Right lung (tissue), 5 donors: ENCODE measurements around the gene ZMYND10. TPM values are rescaled to one million over a fixed set of nuclear protein-coding genes. Genes with fewer than 3 reads are reported as not detected.
A peak's percentile ranks its signal among the peaks of the same experiment; 100 is the strongest.

Experiments used
- DNase-seq, 2 donors: peaks; one replicate each; pipeline ENCODE4 v3.0.0-alpha.2; 2013
- polyA plus RNA-seq, 5 donors: library from polyadenylated mRNA; unstranded; fragments of 120-200 nt; gene quantifications; one replicate each; pipeline versions ENCODE4 v1.2.1 to v1.2.3, GENCODE V29; 2013; ENCODE audit warnings: inconsistent platforms in 1 of 5, low replicate concordance in 1 of 5; ENCODE audit not compliant: insufficient read length in 5 of 5, insufficient read depth in 1 of 5

Gene ZMYND10
- polyA plus RNA-seq, 5 donors: 4.7 to 32.7 (median 20.9) TPM

GRCh38 chr3:50303013-50303815, 42.3 kb downstream of the ZMYND10 start, which contains the start of gene HYAL1:
Gene HYAL1, minus strand, starts transcription at chr3:50303574. Its CDS starts 618 bp downstream, at chr3:50302956.
- no peak for DNase-seq

GRCh38 chr3:50302095-50303012, 43.2 kb downstream of the ZMYND10 start:
- no peak for DNase-seq

- no peak for DNase-seq
Observed at GRCh38 chr3:50300681-50301254, 44.8 kb downstream of the ZMYND10 start.

GRCh38 chr3:50299929-50300680, 45.4 kb downstream of the ZMYND10 start:
- DNase-seq: no peak

GRCh38 chr3:50299638-50299928, 45.9 kb downstream of the ZMYND10 start:
- no peak for DNase-seq

GRCh38 chr3:50298836-50299637, 46.5 kb downstream of the ZMYND10 start, which contains the start of the genes HYAL3 and NAA80:
Gene HYAL3, minus strand, starts transcription at chr3:50299405. Its CDS starts 3,803 bp downstream, at chr3:50295602.
Gene NAA80, minus strand, starts transcription at chr3:50299405. Its CDS starts 1,942 bp downstream, at chr3:50297463.
- peak; percentile 100 for DNase-seq

GRCh38 chr3:50297896-50298725, 47.4 kb downstream of the ZMYND10 start:
- no peak for DNase-seq

GRCh38 chr3:50297384-50297775, 48.2 kb downstream of the ZMYND10 start:
- DNase-seq: no peak

- DNase-seq: no peak
Observed at GRCh38 chr3:50296721-50297383, 48.7 kb downstream of the ZMYND10 start.

GRCh38 chr3:50295553-50296431, 49.7 kb downstream of the ZMYND10 start:
- no peak for DNase-seq

- no peak for DNase-seq
Observed at GRCh38 chr3:50294492-50295403, 50.8 kb downstream of the ZMYND10 start.

- no peak for DNase-seq
Observed at GRCh38 chr3:50294089-50294488, 51.4 kb downstream of the ZMYND10 start.

- DNase-seq: no peak
Observed at GRCh38 chr3:50293079-50293801, 52.3 kb downstream of the ZMYND10 start.

- peak; percentile 94 to 95 for DNase-seq
Observed at GRCh38 chr3:50292159-50293078, 53.1 kb downstream of the ZMYND10 start, which contains the start of gene IFRD2. Gene IFRD2, minus strand, starts transcription at chr3:50292429. Its CDS starts 155 bp downstream, at chr3:50292274.
